ENCODE results near the gene TLR10. TPM values are rescaled to one million over a fixed set of nuclear protein-coding genes. Genes with fewer than 3 reads are reported as not detected.

The TLR10 gene
- total and polyA plus RNA-seq, 2 experiments from 2014 or later, result 0.14 TPM; not detected in 1

GRCh38 chr4:38738940-38739803 lies 43.6 kb downstream of the TLR10 start:
- Mint-ChIP-seq H3K4me3 (no peak overlapping the region), H3K9me3 (peaks cover 5% of the 10 kb centered on the region), H3K4me1 (no peaks in the 10 kb centered on the region), H3K27ac (no peak overlapping the region), H3K27me3 (ENCODE audit: insufficient read depth, low read depth, poor library complexity) (peaks cover 4% of the 10 kb centered on the region), H3K36me3 (ENCODE audit: low read depth) (no peaks in the 10 kb centered on the region; the same call in 2 of the 3 replicates)
- H3K4me1 ChIP-seq (ENCODE audit: insufficient read depth), result no peaks in the 10 kb centered on the region
- H3K4me3 ChIP-seq, result no peak overlapping the region
- DNase-seq (ENCODE audit: low spot score), result no peak
- no peaks in the 10 kb centered on the region; the same call in 1 of the 2 replicates for H3K9me2 ChIP-seq (ENCODE audit: insufficient read depth)
- H4K20me1 ChIP-seq (replicated peaks; ENCODE audit: insufficient read depth), result no peaks in the 10 kb centered on the region
- no peaks in the 10 kb centered on the region for H3K36me3 ChIP-seq (ENCODE audit: insufficient read depth)
- no peak overlapping the region for H3K27ac ChIP-seq (ENCODE audit: low read depth)
- no peak for ATAC-seq
- H3K79me2 ChIP-seq (replicated peaks; ENCODE audit: insufficient read depth), result no peaks in the 10 kb centered on the region
- no peaks in the 10 kb centered on the region for H3F3A ChIP-seq (replicated peaks; ENCODE audit: low read depth)
- TF ChIP-seq, protein P1, sequence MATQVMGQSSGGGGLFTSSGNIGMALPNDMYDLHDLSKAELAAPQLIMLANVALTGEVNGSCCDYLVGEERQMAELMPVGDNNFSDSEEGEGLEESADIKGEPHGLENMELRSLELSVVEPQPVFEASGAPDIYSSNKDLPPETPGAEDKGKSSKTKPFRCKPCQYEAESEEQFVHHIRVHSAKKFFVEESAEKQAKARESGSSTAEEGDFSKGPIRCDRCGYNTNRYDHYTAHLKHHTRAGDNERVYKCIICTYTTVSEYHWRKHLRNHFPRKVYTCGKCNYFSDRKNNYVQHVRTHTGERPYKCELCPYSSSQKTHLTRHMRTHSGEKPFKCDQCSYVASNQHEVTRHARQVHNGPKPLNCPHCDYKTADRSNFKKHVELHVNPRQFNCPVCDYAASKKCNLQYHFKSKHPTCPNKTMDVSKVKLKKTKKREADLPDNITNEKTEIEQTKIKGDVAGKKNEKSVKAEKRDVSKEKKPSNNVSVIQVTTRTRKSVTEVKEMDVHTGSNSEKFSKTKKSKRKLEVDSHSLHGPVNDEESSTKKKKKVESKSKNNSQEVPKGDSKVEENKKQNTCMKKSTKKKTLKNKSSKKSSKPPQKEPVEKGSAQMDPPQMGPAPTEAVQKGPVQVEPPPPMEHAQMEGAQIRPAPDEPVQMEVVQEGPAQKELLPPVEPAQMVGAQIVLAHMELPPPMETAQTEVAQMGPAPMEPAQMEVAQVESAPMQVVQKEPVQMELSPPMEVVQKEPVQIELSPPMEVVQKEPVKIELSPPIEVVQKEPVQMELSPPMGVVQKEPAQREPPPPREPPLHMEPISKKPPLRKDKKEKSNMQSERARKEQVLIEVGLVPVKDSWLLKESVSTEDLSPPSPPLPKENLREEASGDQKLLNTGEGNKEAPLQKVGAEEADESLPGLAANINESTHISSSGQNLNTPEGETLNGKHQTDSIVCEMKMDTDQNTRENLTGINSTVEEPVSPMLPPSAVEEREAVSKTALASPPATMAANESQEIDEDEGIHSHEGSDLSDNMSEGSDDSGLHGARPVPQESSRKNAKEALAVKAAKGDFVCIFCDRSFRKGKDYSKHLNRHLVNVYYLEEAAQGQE (IDR thresholded peaks at IDR 0.05; ENCODE audit: unreplicated experiment), result no peak
- TF ChIP-seq POLR2AphosphoS5 (IDR thresholded peaks at IDR 0.05; ENCODE audit: low read depth), result no peak
- TF ChIP-seq ZNF462 (CRISPR knock-in tag; IDR thresholded peaks at IDR 0.05), result no peak
- TF ChIP-seq NANOG (IDR thresholded peaks at IDR 0.05; ENCODE audit: borderline replicate concordance), result no peak
- no peak for TF ChIP-seq JUNB (IDR thresholded peaks at IDR 0.05; ENCODE audit: unreplicated experiment)
- TF ChIP-seq ZNF114 (CRISPR knock-in tag; IDR thresholded peaks at IDR 0.05), result no peak
- TF ChIP-seq ETS1 (IDR thresholded peaks at IDR 0.05), result no peak
- TF ChIP-seq EZH2 (IDR thresholded peaks at IDR 0.05; ENCODE audit: low read depth, unreplicated experiment), result no peak
- no peak for TF ChIP-seq CTCF (conservative IDR thresholded peaks at IDR 0.05; ENCODE audit: low read depth in 2 of 2)
- no peak overlapping the region for H2AFZ ChIP-seq
- no peaks in the 10 kb centered on the region for H3K27me3 ChIP-seq (ENCODE audit: insufficient read depth)
- no peak overlapping the region for H3K4me2 ChIP-seq
